Calu3 (cell line): ENCODE data around the gene TMEM30A. TPM values are rescaled to one million over a fixed set of nuclear protein-coding genes. Genes with fewer than 3 reads are reported as not detected.

Experiments
- BruUV-seq: library from RNA; stranded (reverse); fragments of 400-500 nt; replicated peaks from 2 replicates; lab custom pipeline; 2021; lab: Mats Ljungman, UMichigan
- CTCF ChIA-PET: fragments of 300-600 bp; sonication (Branson Sonifier 250); formaldehyde crosslinking; loops from one replicate; lab custom pipeline; 2022; ENCODE audit warnings: antibody characterized with exemption; lab: Charles Lee
- DNase-seq: peaks from one replicate; pipeline ENCODE4 v3.0.0; 2022
- H3K27ac Mint-ChIP-seq: one replicate; pipeline ENCODE4 v1.8.0; 2022; ENCODE audit warnings: mixed read lengths; ENCODE audit not compliant: unreplicated experiment
- H3K27me3 Mint-ChIP-seq: one replicate; pipeline ENCODE4 v1.8.0; 2022; ENCODE audit warnings: mixed read lengths; ENCODE audit not compliant: unreplicated experiment
- H3K36me3 Mint-ChIP-seq: one replicate; pipeline ENCODE4 v1.8.0; 2022; ENCODE audit warnings: mild to moderate bottlenecking, moderate library complexity, mixed read lengths; ENCODE audit not compliant: insufficient read depth, unreplicated experiment
- H3K4me1 Mint-ChIP-seq: one replicate; pipeline ENCODE4 v1.8.0; 2022; ENCODE audit warnings: mild to moderate bottlenecking, low read depth, mixed read lengths; ENCODE audit not compliant: unreplicated experiment
- H3K4me3 Mint-ChIP-seq: one replicate; pipeline ENCODE4 v1.8.0; 2022; ENCODE audit warnings: mild to moderate bottlenecking, low read depth, moderate library complexity, mixed read lengths; ENCODE audit not compliant: unreplicated experiment
- H3K9me3 Mint-ChIP-seq: one replicate; pipeline ENCODE4 v1.8.0; 2022; ENCODE audit warnings: low read depth, mixed read lengths; ENCODE audit not compliant: unreplicated experiment
- intact Hi-C: fragments of 100-400 bp; cut with micrococcal nuclease; formaldehyde crosslinking; loops from one replicate; pipeline ENCODE4 v1.10.0; 2022; ENCODE audit not compliant: unreplicated experiment
- total RNA-seq: library from RNA; stranded (reverse); gene quantifications from 2 replicates; pipeline ENCODE4 v1.2.3, GENCODE V29; 2022
- TF ChIP-seq, protein P1 (sequence below): fragments of 200-600 bp; IDR thresholded peaks from one replicate; pipeline ENCODE4 v1.8.0; 2022; ENCODE audit warnings: antibody characterized with exemption; ENCODE audit not compliant: unreplicated experiment

The TMEM30A gene
- total RNA-seq, 1 experiment from 2014 or later: 141 TPM

DNA sequence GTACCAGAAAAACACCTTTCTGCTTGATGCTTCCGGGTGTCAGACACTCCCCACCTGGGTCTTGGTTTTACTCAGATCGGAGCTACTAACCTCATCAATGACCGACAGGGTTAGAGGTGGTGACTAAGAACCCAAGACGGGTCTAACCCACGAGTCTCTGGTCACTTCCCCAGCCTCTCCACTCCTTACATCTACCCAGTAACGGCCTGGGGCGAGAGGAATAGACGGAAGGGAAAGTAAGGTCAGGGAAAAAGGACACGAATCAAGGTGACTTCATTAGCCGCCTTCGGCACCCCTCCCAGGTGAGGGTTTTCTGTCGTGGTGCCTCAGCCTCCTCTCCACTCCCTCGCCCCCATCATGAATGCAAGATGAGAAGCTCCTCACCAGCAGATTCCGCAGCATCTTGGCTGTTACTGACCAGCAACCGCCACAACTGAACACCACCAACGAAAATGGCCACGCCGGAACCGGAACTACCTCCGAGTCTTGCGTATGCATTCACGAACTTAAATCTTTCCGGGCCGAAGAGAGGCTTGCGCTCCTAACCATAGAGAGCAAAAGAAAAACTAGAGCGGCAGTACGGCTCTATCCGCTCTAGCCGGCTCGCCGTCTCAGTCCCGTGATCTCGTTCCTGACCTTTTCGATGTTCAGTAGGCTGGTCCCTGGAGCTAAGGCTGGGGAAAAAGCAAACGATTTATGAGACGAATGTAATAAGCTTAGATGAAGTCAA lies 41.1 kb downstream of the TMEM30A start, which contains the start of gene COX7A2:
COX7A2 (minus strand) TSS at position 469 of the 730 bp plus-strand sequence; CDS start at position 402, 67 bp downstream.
- peak; percentile 87 for DNase-seq
- Mint-ChIP-seq H3K9me3 (no peaks in the 10 kb centered on the region), H3K27ac (peak within 1 kb of the TSS; percentile 92), H3K4me1 (peaks cover 8% of the 10 kb centered on the region), H3K27me3 (no peaks in the 10 kb centered on the region), H3K36me3 (peaks cover 49% of the 10 kb centered on the region), H3K4me3 (peak within 1 kb of the TSS; percentile 85)
- CTCF ChIA-PET: interaction anchor here (1.3 kb wide), 1 partner anchor 35 kb away, joined by 5 read pairs; no protein-coding TSS in a partner anchor
- TF ChIP-seq, protein P1, sequence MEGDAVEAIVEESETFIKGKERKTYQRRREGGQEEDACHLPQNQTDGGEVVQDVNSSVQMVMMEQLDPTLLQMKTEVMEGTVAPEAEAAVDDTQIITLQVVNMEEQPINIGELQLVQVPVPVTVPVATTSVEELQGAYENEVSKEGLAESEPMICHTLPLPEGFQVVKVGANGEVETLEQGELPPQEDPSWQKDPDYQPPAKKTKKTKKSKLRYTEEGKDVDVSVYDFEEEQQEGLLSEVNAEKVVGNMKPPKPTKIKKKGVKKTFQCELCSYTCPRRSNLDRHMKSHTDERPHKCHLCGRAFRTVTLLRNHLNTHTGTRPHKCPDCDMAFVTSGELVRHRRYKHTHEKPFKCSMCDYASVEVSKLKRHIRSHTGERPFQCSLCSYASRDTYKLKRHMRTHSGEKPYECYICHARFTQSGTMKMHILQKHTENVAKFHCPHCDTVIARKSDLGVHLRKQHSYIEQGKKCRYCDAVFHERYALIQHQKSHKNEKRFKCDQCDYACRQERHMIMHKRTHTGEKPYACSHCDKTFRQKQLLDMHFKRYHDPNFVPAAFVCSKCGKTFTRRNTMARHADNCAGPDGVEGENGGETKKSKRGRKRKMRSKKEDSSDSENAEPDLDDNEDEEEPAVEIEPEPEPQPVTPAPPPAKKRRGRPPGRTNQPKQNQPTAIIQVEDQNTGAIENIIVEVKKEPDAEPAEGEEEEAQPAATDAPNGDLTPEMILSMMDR: no peak
- intact Hi-C loops: no loop called here
- BruUV-seq: TSS peak; percentile 64

DNA sequence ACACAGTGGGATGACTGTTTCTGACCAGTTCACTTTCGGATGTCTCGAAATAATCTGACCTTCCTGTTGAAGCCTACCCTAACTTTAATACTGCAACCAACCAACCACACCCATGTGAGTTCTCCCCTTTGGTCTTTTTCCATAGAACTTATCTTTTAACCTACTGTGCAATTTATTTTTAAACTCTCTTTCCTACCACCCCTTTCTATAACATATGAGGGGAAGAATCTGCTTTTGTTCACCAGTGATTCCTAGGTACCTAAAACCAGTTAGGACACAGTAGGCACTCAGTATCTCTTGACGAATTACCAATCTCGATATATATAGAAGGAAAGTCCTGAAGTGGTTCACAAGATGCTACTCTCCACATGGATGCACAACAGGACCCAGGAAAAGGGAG lies 48.0 kb downstream of the TMEM30A start:
- intact Hi-C loops: no loop called here
- no peak overlapping the region for H3K27ac Mint-ChIP-seq
- DNase-seq: no peak
- H3K27me3 Mint-ChIP-seq: no peaks in the 10 kb centered on the region
- no peak overlapping the region for H3K4me3 Mint-ChIP-seq
- H3K4me1 Mint-ChIP-seq: peaks cover 8% of the 10 kb centered on the region
- CTCF ChIA-PET: no interaction called here
- H3K36me3 Mint-ChIP-seq: peaks cover 34% of the 10 kb centered on the region
- H3K9me3 Mint-ChIP-seq: no peaks in the 10 kb centered on the region
- TF ChIP-seq, protein P1: no peak
- BruUV-seq: no TSS peak

DNA sequence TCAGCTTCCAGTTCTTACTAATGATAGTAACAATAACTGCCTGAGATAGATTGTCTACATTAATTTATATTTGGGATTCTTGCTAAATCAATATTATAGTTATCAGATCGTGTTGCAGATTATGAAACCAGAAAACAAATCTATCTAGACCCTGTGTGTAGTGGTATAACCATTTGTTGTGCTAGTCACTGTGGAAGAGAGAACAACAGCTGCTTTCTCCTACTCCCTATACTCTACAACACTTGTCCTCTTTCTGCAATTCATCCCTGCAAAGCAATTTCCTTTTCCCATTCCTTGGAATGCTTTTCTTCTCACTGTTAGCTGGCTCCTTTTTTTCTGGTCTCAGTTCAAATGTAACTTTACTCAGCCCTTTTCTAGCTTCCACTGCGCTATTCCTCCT lies 49.3 kb downstream of the TMEM30A start:
- TF ChIP-seq, protein P1: no peak
- Mint-ChIP-seq H3K4me3 (no peak overlapping the region), H3K4me1 (no peaks in the 10 kb centered on the region), H3K27me3 (no peaks in the 10 kb centered on the region), H3K27ac (no peak overlapping the region), H3K9me3 (no peaks in the 10 kb centered on the region), H3K36me3 (peaks cover 24% of the 10 kb centered on the region)
- DNase-seq: no peak
- intact Hi-C loops: no loop called here
- no TSS peak for BruUV-seq
- CTCF ChIA-PET: no interaction called here

DNA sequence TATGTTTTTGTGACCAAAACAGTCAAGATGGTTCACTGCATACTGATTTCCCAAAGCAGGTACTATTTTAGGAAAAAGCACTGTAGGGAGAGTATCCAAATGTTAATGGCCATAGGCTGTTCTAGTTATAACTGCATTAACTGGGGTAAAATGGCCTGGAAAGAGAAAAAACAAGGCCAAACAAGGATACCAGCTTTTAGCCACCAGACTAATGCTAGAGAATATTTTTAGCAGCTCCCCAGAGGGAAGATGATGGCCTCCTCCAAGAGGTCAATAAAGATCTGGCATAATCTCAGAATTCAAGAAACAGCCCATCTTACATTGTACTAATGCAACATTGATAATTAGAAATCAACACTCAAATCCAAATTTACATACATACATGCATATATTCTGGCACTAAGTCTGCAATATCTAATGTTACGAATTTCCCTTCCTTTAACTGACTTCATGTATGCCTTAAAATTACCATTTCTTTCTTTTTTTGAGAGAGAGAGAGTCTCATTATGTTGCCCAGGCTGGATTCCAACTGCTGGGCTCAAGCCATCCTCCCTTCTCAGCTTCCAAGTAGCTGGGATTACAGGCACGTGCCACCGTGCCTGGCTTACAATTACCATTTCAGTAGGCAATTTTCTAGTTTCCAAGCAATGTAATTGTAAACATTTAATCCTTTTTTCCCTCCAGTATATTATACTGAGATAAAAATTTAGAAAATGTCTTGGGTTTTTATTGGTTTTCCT lies 50.3 kb downstream of the TMEM30A start:
- BruUV-seq: no TSS peak
- Mint-ChIP-seq H3K4me1 (no peaks in the 10 kb centered on the region), H3K27ac (no peak overlapping the region), H3K27me3 (no peaks in the 10 kb centered on the region), H3K4me3 (no peak overlapping the region), H3K9me3 (no peaks in the 10 kb centered on the region), H3K36me3 (peaks cover 17% of the 10 kb centered on the region)
- DNase-seq: no peak
- TF ChIP-seq, protein P1: no peak
- intact Hi-C loops: no loop called here
- CTCF ChIA-PET: no interaction called here
